Raji (cell line): ENCODE data around the gene CR1.

Source experiments
- POLR2A ChIP-seq: IDR thresholded peaks from 2 replicates; pipeline ENCODE4 v1.6.1; 2011; ENCODE audit warnings: low read depth, low read length, control low read depth; ENCODE audit not compliant: insufficient read depth

CR1 gene

DNA sequence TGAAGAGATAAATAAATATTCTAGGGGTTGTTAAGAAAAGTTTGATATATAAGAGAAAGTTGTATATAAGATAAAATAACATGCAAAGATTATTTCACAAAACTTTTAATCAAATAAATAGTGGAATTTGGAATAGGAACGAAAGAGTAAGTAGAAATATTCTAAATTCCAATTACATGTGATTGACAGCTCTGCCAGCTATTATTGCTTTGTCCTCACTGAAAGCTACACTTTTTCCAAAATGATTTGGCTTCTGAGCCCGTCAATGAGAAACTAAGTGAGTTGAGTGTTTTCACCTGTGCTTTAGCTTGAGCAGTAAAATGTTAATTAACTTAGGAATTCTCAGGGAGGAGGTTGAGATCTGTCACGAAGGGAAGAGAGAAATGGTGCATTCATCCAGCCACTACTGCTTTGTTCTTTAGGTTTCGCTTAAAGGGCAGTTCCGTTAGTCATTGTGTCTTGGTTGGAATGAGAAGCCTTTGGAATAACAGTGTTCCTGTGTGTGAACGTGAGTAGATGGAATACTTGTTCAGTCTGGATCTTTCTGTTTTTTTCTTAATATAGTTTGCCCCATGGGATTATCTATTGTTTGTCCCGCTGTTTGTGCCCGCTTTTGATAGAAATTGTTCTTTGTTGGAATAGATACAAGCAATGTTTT lies 85.7 kb downstream of the CR1 start:
- no peak for TF ChIP-seq POLR2A

DNA sequence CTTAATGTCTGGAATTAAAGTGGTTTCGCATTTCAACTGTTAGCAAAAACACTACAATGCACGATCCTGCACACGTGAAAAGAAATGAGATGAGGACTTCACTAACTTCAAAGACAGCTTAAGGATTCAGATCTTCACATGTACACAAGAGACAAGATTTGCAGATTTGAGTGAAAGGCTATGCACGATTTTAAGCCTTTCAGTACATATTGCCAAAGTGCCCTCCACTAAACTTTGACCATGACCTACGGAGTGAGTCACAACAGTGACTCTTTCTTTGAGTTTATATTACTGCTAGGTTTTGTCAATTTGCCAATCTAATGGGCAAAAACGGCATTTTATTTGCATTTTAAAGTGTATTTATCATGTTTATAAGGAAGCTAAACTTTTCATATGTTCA lies 107.8 kb downstream of the CR1 start:
- no peak for TF ChIP-seq POLR2A

DNA sequence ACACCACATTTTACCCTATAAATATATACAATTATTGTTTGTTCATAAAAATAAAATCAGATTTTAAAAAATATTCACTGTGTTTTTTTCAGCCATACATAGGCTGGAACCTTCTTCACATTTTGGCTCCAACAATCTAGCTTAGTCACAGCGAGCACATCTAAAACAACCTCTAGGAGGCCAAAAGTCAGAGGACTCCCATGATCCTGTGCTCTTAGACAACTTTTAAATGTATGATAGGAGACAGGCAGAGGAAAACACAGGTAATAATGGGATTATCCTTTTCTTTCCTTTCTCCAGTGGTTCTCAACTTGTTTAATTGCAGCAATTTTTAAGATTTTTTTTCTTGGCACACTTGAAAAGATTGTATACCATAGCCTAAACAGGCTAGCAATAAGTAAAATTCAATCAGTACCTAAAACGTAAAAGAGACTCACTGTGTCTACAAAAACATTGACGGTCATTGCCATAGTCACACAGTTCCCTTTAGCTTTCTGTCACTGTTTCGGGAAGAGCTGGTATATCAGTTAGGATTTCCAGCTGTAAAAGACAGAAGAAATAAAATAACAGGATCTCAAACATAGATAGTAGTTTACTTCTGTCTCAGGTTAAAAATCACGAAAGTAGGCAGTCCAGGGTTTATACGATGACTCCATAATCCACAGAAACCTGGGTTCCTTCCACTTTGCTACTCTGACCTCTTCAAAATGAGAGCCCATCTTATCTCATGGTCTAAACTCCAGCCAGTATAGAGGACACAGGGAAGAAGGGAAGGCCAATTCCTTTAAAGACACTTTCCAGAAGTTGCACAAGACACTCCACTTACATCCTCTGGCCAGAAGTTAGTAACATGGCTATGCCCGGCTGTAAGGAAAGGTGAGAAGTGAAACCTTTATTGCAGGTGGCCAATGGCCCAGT lies 109.7 kb downstream of the CR1 start:
- TF ChIP-seq POLR2A = no peak

DNA sequence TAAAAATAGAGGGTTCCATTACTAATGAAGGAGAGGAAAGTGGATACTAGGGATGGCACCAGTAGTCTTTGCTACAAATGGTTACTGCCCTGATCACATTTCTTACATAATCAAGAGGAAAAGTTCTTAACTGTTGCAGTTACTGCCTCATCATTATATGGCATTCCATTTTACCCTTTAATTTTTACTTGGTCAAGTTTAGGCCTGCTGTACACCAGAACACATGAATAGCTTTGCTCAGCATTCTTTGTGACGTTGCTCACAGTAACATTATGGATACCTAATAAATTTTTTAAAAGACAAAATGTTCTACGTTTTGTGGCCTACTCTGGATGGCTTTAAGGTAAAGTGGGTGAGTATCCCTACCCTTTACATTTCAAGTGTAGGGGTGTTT lies 110.4 kb downstream of the CR1 start:
- TF ChIP-seq POLR2A = no peak

DNA sequence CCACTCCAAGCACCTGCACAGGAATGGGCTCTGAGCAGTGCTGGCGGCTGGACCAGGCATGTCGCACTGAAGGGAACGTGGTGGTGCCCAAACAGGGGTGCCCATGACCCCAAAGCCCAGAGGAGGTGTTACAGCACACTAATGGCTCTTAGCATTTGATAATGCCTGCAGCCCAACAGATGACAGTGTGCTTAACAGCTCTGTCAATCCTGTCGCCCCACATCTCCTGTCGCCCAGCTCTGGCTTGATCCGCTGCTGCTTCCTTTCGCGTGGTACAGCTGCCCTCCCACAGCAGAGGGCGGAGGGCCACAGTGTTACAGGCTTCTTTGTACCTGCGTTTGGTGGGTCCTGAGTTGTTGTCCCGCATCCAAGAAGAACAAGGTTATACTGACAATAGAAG lies 116.8 kb downstream of the CR1 start:
- no peak for TF ChIP-seq POLR2A

DNA sequence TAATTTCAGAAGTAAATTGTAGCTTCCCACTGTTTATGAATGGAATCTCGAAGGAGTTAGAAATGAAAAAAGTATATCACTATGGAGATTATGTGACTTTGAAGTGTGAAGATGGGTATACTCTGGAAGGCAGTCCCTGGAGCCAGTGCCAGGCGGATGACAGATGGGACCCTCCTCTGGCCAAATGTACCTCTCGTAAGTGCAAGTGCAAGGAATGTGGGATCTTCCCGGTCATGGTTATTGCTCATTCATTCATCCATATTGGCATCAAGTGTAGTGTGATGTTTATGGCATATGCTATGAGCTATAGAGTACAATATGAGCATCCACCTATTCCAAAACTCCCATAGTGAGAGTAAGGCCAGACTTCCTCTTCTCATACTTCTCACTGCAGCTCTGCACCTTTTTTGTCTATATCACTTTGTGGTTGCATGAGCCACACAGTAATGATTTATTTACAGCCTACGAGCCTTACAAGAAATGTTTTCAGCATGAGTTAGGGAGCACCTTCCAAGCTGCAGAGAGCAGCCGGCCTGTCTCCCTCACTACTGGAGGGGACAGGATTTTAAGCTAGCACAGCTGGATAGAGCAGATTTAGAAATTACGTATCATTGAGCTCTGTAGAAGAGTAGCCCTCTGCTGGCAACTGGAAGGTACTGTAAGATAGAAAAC lies 124.0 kb downstream of the CR1 start:
- no peak for TF ChIP-seq POLR2A

DNA sequence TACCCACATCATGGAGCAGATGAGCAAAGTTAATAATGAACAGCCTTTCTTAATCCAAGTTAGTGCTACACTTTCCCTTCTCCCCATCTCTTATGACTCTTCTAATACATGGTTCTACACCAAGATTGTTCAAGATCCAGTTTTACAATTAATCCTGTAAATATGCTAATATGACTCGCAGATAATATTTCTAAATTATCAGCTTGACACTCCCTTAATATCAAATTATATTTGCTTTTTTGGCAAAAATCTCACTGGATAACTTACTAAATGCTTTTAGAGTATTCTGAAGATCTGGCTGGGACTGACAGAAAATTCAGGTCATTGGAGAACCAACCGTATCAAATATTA lies 124.6 kb downstream of the CR1 start:
- no peak for TF ChIP-seq POLR2A

DNA sequence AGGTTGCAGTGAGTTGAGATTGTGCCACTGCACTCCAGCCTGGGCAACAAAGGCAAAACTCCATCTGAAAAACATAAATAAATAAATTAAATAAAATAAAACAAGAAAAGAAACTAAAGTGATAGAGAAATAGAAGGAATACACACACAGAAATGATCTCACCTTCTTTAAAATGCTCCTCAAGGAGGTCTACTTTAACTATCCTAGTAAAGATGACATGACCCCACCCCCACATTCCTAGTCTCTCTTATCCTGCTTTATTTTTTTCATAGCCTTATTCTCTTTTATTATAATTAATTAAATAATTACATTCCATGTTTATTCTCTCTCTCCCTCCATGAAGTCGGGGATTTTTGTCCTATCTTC lies 131.0 kb downstream of the CR1 start:
- TF ChIP-seq POLR2A = no peak

DNA sequence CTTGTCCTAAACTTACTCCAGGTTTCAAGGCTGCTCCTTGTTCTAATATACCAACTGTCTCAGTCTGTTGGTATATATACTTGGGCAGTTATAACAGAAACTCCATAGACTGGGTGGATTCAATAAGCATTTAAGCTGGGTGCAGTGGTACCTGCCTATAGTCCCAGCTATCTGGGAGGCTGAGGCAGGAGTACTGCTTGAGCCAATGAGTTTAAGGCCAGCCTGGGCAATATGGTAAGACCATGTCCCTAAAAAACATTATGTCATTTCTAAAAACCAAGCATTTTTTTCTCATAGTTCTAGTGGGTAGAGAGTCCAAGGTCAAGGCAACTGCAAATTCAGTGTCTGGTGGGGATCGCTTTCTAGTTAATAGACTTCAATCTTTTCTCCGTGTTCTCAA lies 131.5 kb downstream of the CR1 start:
- no peak for TF ChIP-seq POLR2A

DNA sequence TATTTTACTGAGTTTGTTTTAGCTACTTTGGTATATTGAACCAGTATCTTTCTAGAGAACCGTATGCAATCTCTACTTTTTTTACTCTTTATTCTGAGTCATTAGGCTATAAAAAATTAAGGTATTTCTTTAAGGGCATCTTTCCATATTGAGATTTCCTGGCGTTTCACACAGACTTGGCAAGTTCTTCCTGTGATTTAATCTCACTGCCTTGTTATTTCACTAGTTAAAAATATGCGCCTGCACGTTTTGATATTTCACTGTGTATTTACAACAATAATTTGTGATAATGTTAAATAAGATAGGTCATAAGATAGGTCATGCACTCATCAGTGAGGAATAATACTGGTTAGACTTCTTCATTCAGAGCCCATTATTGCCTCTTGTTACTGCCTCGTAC lies 132.8 kb downstream of the CR1 start:
- no peak for TF ChIP-seq POLR2A

DNA sequence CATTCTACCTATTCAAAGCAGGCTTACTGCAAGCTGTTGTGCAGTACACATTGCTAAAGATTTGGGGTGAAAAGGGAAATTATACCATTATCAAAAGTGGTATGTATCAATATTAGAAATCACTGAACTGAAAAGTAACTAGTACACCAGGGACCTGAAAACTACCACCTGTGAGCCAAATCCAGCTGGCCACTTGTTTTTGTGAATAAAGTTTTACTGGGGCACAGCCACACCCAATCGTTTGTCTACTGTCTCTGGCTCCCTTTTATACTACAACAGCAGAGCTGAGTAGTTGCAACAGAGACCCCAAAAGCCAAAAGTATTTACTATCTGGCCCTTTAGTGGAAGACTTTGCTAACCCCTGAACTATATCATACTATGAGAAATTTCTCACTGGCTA lies 135.2 kb downstream of the CR1 start:
- TF ChIP-seq POLR2A = no peak

DNA sequence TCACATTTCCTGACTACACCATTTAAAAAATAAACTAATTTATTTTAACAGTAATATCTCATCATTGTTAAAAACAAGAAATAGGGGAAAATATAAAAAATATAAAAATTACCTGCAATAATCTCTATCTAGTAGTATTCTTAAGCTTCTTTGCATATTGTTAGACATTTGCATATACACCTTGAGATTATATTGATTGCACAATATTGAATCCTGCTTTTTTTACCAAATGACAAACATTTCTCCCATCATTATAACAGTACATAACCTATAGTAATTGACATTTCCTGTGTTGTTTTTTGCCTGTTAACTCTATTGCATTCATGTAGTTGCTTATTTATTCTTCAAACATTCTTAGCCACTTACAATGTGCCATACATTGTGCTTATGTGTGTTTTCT lies 137.3 kb downstream of the CR1 start:
- TF ChIP-seq POLR2A = no peak

DNA sequence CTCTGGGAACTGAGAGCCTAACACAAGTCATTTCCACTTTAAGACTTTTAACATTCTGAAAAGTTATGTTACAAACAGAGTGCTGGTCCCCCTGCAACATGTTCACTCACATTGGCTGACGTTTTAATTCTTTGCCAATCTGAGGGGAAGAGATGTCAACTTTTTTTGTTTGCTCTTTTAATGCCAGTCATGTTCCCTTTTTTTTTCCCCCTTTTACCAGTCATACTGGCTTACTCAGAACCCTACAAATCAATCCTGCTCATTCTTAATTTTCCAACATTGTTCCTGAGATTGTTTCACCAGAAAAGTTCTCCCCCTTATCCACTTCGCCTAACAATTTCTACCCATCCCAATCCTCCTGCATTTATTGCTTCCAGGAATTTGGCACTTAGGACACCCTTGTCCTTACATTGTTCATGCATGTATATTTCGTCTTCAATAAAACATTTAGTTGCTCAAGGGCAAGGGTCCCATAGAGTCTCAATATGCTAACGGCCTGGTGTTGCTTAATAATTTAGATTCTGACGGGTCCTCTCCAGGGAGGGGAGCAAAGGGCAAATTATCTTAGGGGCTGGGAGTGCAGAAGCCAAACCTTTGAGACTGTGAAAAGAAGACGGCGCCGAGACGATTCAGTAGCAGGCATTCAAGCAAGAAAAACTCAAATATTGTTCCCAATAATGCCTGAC lies 148.4 kb downstream of the CR1 start:
- TF ChIP-seq POLR2A = no peak

DNA sequence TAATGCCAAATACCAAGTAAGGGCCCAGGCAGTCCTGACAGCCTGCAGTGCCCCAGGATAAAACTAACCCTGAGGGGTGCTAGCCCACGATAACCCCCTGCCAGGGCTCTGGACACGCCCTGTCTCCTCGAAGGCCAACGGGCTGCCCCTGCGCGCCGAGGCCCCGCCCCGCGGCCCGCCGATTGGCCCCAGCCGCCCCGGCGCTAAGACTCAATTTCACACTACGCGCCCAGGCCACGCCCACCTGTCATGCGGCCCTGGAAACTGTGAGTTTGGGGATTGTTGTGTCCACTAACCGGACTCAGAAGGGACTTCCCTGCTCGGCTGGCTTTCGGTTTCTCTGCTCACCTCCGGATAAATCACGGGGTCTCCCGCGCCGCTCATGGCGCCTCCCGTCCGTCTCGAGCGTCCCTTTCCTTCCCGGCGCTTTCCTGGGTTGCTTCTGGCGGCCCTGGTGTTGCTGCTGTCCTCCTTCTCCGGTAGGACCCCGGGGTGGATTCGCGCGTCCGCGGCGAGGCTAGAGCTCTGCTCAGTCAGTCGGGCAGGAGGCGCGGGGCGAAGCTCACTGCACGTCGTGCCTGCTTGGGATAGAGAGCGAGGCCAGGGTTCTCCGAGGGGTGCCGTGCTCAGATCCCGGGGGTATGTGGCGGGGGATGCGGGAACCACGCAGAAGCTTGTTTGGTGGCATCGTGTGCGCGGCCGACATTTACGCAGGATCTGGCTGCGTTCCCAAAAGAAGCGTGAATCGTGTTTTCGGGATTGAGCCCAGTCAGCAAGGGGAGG lies 149.1 kb downstream of the CR1 start, which contains the start of gene CR1L:
TSS of gene CR1L (plus strand) at position 282 of the 783 bp plus-strand sequence. CDS start at position 383, 101 bp downstream.
- no peak for TF ChIP-seq POLR2A
